ENCODE measurements around the gene MINDY2.
"Not testable (repeated sequence)": the region's sequence is repeated elsewhere in the genome, so short reads cannot be mapped to it uniquely, and the experiment has no call there.

Gene MINDY2

DNA sequence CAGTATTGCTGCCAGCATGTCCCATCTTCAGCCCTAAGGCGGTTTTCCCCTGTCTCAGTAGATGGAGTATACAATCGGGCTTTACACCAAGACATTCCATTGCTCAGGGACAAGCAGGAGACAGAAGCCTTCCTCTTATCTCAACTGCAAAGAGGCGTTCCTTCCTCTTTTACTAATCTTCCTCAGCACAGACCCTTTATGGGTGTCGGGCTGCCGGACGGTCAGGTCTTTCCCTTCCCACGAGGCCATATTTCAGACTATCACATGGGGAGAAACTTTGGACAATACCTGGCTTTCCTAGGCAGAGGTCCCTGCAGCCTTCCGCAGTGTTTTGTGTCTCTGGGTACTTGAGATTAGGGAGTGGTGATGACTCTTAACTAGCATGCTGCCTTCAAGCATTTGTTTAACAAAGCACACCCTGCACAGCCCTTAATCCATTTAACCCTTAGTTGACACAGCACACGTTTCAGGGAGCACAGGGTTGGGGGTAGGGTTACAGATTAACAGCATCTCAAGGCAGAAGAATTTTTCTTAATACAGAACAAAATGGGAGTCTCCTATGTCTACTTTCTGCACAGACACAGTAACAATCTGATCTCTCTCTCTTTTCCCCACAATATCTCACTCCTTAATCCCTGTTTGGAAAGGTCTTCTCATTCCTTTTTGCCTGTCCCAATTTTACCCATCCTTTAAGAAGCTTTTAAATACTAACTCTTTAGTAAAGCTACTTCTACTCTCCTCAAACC lies 62.8 kb downstream of the MINDY2 start:
- DNase-seq, result not testable (repeated sequence)

DNA sequence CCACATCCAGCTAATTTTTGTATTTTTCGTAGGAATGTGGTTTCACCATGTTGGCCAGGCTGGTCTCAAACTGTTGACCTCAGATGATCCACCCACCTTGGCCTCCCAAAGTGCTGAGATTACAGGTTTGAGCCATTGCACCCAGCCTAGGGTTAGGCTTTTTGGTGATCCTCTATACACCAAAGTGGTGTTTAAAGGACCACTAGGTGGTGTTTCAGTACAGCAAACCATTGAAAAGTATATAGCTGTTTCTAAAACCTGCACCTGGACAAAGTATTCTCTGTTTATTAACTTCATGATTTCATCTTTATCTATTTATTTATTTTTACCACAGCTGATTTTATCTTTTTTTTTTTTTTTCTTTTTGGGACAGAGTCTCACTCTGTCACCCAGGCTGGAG lies 68.4 kb downstream of the MINDY2 start:
- DNase-seq, result peak; percentile 5

DNA sequence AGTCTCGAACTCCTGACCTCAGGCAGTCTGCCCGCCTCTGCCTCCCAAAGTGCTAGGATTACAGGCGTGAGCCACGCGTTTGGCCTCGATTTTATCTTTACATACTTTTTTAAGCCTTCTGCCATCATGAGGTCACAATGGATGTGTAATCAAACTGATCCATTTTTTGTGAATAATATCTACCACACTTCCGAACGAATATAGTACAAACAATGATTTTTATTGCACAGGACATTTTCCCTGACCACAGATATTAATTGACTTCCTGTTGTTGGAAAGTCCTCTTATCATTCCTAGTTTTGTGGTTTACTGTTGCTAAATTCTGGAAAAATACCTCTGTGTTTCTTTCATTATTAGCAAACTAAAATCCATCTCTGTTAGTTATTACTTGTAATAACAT lies 68.9 kb downstream of the MINDY2 start:
- DNase-seq, result no peak

DNA sequence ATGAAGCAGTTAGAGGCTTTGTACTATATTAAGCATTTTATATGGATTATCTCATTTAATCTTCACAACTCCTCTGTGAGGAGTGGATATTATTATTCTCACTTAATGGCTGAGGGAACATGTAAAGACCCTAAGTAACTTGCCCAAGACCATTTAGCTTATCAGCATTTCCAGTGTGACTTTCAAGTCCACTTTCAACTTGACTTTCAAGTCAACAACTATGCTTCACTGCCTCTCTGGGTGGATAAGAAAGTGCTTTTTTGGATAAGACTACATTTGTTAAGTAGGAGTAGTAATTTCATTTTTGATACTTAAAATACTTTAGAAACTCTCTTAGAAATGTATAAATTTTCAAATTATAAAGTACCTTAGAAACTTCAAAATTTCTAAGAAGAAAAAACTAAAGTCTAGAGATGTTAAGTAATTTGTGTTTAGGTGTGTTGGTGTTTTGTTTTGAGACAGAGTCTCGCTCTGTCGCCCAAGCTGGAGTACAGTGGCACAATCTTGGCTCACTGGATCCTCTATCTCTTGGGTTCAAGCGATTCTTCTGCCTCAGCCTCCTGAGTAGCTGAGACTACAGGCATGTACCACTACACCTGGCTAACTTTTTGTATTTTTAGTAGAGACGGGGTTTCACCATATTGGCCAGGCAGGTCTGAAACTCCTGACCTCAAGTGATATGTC lies 71.8 kb downstream of the MINDY2 start:
- no peak for DNase-seq

DNA sequence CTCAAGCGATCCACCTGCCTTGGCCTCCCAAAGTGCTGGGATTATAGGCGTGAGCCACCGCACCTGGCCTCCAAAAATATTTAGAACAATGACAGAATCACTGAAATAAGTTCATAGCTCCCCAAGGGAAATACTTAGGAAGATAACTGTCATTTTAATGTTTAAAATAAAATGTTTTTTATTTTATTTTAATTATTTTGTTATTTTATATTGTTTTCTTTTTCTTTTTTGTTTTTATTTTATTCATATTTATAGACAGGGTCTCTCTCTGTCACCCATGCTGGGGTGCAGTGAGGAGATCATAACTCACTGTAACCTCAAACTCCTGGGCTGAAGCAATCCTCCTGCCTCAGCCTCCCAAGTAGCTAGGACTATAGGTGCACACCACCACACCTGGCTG lies 80.1 kb downstream of the MINDY2 start:
- not testable (repeated sequence) for DNase-seq

DNA sequence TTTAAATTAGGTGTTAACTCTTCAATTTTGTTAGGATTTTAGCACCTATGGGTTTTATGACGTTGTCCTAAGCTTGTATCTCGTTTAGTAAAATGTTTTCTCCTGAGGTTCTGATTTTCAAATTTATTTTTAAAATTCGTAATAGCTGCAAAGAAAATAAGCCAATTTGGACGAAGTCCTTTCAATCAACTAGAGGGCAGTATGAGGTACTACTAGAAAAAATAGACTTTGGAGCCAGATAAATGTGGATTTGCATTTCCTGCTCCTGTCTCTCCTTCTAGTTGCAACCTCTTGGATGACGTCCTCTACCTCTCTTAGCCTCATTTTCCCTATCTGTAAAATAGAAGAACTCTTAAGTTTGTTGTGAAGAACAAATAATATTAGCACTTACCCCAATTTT lies 81.2 kb downstream of the MINDY2 start:
- no peak for DNase-seq

DNA sequence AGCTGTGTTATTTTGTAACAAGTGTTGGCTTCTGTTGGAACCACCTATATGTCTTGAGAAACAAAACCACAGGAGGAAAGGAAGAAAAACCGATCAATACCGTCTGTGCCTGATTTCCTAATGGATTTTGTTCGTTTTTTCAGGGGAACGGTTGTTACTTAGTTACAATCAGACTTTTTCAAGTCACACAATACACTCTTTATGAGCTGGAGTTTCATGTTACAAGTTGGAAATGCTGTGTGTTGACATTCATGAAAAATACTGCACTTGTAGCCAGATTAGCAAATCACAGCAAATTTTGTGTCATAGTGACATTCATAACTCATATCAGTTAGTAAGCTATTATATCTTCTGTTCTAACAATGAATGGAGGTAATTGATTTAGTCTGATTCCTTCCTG lies 83.5 kb downstream of the MINDY2 start:
- no peak for DNase-seq

DNA sequence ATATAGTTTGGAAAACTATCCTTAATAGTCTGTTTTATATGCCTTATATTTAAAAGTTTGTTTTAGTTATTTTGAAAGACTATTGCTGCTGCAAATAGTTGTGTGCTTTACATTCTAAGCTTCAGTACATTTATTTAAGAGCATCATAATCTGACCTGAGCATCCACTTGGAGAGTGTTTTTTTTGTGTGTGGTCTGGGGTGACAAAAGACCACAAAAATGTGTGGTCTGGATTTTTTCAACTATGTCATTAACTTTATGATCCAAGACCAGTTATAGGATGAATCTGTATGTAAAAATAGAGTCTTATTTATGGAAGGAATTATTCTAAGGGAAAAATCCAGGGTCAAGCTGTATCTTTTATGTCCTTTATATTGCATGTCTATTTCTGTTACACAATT lies 85.0 kb downstream of the MINDY2 start:
- no peak for DNase-seq

DNA sequence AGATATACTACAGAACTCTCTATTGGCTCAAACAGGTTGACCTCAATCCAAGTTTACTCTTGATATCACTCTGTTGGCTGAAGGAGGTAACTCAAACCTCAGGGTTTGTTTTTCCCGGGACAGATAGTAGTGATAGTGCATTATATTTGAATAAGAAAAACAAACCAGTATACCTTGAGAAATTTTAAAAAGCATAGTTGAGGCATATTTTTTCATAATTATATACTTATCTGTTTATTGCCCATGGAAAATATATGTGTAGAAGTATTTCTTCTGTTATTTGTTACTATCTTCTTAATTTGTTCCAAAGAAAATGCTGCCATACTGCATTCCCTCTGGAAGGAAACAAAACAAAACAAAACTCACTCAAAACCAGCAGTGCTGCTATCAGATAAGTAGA lies 85.5 kb downstream of the MINDY2 start:
- DNase-seq, result not testable (repeated sequence)

DNA sequence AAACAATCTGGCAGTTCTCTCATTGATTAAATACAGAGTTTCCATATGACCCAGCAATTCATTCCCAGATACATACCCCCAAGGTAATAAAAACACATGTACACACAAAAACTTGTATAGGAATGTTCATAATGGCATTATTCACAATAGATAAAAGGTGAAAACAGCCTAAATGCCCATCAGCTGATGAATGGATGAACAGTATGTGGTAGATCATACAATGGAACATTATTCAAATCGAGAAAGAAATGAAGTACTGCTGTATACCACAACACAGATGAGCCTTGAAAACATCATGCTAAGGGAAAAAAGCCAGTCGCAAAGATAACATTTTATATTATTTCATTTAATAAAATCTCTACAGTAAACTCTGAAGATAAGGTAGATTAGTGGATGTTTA lies 91.2 kb downstream of the MINDY2 start:
- no peak for DNase-seq

DNA sequence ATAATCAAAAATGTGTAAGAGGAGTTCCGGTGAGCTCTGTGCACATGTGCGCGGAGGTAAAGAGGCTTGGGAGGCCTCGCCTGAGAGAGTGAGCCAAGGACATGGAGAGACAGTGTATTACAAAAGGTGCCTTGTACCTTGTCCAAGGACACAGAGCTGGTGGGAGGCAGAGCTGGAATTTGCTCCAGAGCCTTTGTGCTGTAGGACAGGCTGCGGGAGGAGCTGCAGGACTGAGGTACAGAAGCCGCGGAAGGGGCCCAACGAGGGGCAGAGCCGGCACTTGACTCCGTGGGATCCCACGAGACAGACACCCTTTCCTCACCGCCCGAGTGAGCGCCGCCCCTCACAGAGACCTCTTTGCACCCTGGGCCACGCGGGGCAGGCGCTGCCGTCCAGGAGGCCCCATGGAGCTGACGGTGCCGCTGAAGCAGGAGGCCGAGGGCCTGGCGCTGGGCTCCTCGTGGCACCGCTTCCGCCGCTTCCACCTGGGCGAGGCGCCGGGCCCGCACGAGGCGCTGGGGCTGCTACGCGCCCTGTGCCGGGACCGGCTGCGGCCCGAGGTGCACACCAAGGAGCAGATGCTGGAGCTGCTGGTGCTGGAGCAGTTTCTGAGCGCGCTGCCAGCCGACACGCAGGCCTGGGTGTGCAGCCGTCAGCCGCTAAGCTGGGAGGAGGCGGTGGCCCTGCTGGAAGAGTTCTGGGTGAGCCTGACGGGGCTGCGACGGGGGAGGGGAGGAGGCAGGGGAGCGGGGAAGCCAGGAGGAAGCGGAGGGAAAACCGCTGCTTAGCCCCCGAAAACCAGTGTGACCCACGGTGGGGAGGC lies 93.7 kb downstream of the MINDY2 start:
- no peak for DNase-seq

DNA sequence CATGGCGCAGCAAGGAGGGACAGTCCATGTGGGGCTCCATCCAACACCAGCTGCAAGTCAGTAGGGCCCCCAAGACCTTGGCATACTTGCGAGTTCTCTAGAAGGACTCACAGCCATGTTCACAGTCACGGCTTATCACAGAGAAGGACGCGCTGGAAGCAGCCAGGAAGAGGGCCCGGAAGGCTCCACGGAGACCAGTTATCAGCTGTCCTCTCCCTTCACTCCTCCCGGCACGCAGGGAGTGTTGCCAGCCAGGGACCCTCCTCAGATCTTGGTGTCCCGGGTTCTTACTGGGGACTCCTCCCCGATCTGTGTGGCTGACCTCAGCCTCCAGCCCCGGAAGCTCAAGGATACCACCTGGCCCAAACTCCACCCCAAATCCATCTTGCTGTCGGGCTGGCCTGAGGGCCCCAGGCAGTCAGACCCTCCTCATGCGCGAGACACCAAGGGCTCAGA lies 94.4 kb downstream of the MINDY2 start:
- DNase-seq, result no peak

DNA sequence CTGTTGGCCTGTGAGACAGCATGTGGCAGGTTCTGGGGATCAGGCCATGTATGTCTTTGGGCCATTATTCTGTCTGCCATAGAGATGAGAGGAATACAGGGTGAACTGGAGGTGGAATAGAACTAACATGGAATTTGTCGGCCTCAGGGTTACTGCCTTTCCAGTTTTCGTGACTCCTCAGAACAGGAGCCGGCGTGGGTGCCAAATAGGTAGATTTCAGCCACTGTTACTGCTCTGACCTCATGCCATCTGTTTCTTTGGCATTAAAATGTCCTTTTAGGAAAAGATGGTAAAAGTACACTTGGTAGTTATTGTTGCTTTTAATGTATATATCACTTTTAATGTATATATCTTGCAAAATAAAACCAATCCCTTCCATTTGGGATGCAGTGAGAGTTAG lies 96.8 kb downstream of the MINDY2 start:
- no peak for DNase-seq

DNA sequence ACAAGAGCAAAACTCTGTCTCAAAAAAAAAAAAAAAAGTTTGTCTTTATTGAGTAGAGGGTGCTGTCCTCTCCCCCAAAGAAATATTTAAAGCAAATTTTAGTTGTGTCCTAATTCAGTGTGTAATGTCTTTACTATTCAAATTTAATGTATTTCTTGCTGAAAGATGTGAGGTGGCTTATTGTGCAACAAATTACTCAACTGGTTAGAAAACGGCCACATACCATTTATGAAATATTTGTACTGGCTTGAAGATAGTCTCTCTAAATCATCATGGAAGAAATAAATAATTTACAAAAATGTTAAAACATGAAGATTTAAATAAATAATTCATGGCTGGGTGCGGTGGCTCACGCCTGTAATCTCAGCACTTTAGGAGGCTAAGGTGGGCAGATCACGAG lies 99.3 kb downstream of the MINDY2 start:
- DNase-seq, result no peak

DNA sequence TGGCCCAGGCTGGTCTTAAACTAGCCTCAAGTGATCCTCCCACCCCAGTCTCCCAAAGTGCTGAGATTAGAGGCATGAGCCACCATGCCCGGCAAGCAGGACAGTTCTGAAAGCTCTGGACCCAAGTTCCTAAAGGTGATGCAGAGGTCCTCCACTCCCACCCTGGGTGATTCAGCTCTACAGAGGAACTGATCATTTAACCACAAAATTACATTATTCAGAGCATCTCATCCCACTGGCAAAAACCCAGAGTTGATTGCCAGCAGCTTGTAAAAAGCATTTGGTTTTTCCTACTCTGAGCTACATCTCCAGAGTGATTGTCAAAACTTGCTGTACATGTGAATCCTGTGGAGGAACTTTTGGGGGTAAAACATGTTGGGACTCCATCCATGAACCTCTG lies 102.2 kb downstream of the MINDY2 start:
- no peak for DNase-seq

DNA sequence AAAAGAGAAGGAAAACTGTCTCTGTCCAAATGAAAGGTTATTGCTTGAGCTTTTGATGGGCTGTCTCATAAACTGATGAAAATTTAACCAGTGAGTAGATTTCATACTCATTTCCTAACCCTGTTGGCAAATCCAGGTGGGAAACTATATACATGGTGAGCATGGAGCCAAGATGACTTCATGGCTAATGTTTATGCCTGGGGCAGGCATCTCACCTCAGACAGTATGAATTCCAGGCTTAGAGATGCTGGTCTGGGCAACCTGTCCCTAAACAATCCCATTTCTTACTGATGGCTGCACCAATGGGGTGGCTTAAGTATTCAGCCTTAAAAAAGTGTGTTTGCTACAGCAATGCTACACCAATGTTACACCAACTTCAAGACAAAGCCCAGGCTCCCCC lies 104.2 kb downstream of the MINDY2 start:
- no peak for DNase-seq

DNA sequence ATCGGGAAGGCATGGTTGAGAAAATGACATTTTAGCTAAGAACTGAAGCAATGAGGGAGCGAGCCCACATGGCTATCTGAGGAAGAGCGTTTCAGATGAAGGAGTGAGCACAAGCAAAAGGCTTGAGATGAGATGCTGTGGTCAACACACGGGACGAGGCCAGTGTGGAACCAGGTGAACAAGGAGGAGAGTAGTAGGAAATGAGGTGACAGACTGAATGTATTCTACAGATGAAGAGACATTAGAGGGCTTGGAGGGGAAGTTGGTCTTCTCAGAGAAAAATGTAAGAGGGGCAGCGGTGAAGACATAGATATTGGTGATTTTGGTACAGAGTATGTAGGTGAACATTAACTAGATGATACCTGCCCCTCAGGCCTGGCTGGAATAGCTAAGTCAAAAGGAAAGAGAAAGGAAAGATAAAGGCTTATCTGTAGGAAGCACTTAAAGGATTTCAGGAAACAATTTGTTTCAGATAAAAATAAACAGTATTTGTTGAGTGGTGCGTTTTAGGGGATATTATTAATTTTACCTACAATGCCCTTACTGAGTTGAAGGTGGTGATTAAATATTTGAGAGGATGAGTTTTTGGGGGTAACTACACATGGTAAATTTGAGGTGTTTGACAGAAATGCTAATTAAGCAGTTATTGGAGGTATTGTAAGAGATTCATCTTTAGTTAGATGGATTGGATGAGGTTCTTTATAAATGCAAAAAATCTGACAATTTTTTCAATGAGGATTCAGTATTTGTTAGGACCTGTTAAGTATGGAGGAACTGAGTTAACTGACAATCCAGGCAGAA lies 105.4 kb downstream of the MINDY2 start:
- no peak for DNase-seq

DNA sequence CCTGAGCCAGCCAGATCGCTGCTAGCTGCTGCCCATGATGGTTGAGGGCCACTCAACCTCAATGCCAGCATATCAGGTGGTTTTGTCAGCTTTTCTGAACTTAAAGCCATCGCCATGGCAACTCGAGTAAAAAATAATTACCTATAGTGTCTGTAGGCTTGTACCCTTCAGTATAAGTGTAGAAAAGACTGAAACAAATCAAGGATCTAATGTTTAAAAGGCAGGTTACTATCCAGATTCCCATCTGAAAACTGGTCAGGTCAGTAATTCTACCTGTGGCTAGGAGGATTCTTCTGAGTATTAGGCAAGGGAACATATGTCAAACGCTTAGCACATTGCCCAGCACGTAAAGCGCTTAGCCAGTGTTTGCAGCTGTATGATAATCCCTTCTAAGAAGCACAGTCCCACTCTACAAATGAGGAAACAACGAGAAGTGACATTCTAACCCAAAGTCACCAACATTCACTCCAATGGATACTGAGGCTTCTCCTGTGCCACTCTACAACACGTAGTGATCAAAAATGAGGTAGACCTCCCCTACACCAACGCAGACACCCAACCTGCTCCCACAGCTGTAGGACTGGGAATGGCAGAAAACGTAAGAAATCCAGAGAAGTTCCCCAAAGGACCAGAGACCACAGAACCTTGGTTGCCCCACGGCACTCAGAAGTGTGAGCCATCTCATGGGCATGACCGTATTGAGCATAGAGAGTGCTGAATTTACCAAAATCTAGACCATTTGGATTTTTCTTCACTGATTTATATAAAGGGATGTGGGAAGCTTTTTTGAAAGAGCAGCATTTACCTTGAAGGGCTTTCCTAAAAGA lies 107.1 kb downstream of the MINDY2 start:
- no peak for DNase-seq

DNA sequence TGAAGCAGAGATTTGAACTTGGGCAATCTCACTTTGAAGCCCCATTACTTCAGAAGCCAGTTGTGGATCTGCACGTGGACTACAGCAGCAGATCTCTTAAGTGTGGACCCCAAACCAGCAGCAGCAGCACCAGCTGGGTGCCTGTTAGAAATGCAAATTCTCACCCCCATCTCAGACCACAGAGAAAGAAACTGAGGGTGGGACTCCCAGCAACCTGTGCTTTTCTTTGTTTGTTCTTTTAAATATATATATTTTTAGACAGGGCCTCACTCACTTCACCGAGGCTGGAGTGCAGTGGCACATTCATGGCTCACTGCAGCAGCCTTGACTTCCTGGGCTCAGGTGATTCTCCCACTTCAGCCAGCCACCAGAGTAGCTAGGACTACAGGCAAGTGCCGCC lies 109.2 kb downstream of the MINDY2 start:
- no peak for DNase-seq

DNA sequence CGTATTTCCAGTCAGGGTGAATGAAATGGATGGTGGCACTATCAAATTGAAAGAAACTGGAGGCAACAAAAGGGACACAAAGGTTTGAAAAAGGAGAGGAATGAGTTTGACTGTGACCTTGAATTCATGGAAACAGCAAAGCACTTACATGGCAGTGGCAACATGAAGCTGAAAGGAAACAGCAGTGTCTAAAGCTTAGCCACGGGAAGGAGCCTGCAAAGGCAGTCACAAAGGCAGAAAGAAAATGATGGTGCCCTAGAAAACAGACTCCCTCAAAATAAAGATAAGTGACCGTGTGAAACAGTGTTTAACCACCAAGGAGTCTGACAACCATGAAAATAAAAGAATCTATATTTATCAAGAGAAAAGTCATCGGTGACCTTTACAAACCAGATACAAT lies 111.1 kb downstream of the MINDY2 start:
- DNase-seq, result no peak

DNA sequence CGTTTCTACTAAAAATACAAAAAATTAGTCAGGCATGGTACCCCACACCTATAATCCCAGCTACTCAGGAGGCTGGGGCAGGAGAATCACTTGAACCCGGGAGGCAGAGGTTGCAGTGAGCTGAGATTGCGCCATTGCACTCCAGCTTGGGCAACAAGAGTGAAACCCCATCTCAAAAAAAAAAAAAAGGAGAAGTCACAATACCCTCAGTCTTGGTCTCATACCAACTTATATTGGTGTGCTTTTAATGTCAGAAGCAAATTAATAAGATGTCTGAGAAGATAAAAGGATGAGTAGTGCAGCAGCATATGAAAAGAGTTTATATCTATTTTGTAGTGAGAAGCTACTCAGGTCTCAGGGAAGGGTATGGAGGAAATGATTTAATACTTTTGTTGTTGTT lies 112.8 kb downstream of the MINDY2 start:
- DNase-seq, result not testable (repeated sequence)

DNA sequence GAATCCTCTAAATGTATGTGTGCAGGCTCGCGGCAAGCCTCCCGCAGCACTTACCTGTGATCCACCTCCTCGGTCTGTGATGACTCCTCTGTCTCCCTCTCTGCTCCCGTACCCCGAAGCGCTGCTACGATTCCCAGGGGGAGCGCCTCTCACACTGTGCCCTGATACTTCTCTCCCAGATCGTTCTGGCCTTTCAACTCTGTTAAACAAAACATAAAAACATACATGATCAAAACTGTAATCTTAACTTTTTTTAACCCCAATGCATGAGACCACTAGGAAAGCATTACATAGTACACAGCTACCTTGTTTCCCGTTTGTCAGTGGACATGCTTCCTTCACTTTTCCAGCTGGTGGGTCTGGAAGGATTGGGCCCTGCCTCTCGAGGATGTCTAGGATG lies 115.8 kb downstream of the MINDY2 start:
- DNase-seq, result no peak
